H7 (cell line): ENCODE data around the gene BBX. TPM values are rescaled to one million over a fixed set of nuclear protein-coding genes. Genes with fewer than 3 reads are reported as not detected.

ENCODE experiments used
- DNase-seq: peaks from one replicate; pipeline ENCODE4 v3.0.0; 2012
- H3K27me3 ChIP-seq: 2 replicates; pipeline ENCODE4 v1.6.0; 2011; ENCODE audit warnings: mild to moderate bottlenecking, low read length; ENCODE audit not compliant: control insufficient read depth, insufficient read depth
- H3K36me3 ChIP-seq: replicated peaks from 2 replicates; pipeline ENCODE4 v1.5.1; 2011; ENCODE audit warnings: low read length; ENCODE audit not compliant: control insufficient read depth, insufficient read depth
- H3K4me3 ChIP-seq: 2 replicates; pipeline ENCODE4 v1.5.1; 2011; ENCODE audit warnings: low read depth, mild to moderate bottlenecking, control low read depth, low read length, moderate library complexity; ENCODE audit not compliant: insufficient read depth
- total RNA-seq: library from RNA; depleted of rRNA; stranded (reverse); fragments of >200 nt; shearing (Covaris generic); gene quantifications from 2 replicates; pipeline ENCODE4 v1.2.3, GENCODE V29; 2014

The BBX gene
- total RNA-seq, 1 experiment from 2014 or later: 22.2 TPM

GRCh38 chr3:107664614-107665013 is 141.9 kb downstream of the BBX start:
- no peak for DNase-seq
- Histone ChIP-seq H3K36me3 (no peaks in the 10 kb centered on the region), H3K27me3 (no peaks in the 10 kb centered on the region), H3K4me3 (no peak overlapping the region)

GRCh38 chr3:107665351-107665750 is 142.6 kb downstream of the BBX start:
- DNase-seq: no peak
- H3K4me3 ChIP-seq: no peak overlapping the region
- H3K36me3 ChIP-seq: no peaks in the 10 kb centered on the region
- no peaks in the 10 kb centered on the region for H3K27me3 ChIP-seq

DNA sequence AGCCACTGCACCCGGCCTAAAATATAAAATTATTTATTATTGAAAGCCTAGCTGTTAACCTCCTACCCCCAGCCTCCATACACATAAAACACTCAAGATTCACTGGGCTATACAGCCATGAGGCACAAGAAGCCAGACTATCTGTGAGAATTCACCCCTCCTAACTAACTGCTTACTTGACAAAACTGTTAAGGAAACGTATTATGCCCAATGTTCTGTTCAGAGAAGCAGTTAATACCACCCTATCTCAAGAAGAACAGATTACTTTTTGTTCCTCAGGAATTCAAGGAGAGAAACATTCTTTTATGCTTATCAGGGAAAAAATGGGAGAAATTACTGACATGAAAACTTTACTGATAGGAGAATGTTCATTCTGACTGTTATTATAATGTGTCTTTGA is 144.1 kb downstream of the BBX start:
- H3K27me3 ChIP-seq: no peaks in the 10 kb centered on the region
- DNase-seq: no peak
- H3K4me3 ChIP-seq: no peak overlapping the region
- H3K36me3 ChIP-seq: no peaks in the 10 kb centered on the region

DNA sequence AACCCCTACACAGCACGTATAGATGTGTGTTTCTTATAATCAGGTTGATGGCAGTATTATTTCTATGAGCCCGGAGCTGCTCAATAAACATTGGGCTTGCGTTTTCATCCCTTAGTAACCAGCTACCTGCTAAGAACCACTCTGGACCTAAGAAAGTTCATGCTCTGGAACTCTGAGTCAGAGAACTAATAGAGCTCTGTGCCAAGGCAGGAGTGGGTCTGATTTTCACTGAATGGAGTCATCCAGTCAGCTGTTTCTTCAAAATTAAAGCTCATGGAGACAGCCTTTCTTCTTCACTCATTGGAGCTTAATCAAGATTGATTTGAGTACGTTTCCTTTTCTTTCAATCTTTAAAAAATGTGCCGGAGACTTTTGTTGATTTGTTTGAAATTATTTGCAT is 145.7 kb downstream of the BBX start:
- Histone ChIP-seq H3K4me3 (no peak overlapping the region), H3K36me3 (no peaks in the 10 kb centered on the region), H3K27me3 (no peaks in the 10 kb centered on the region)
- no peak for DNase-seq

GRCh38 chr3:107668963-107669362 is 146.2 kb downstream of the BBX start:
- no peak for DNase-seq
- no peak overlapping the region for H3K4me3 ChIP-seq
- no peaks in the 10 kb centered on the region for H3K36me3 ChIP-seq
- no peaks in the 10 kb centered on the region for H3K27me3 ChIP-seq

- H3K4me3 ChIP-seq: no peak overlapping the region
These were observed 146.9 kb downstream of the BBX start for GRCh38 chr3:107669669-107670068.

DNA sequence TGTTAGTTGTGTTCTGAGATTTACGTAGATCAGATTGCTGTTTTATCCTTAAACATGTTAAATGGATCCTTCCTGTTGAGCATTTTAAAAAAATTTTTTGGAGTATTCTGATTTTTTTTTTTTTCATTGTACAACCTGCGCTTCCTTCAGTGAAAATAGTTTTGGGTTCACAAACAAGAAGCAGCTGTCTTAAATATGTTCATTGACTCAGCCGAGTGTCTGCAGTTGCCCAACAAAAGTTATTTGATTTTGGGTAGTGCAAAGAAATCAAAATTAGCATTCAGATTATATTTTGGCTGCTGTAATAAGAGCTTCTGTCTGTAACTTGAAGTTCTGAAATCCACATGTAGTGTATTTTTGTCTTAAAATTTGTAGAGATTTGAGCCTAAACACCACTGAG is 148.2 kb downstream of the BBX start:
- Histone ChIP-seq H3K36me3 (no peaks in the 10 kb centered on the region), H3K4me3 (no peak overlapping the region), H3K27me3 (no peaks in the 10 kb centered on the region)
- DNase-seq: no peak

More at GRCh38 chr3:107669669-107670068, 146.9 kb downstream of the BBX start:
- H3K27me3 ChIP-seq: no peaks in the 10 kb centered on the region
- H3K36me3 ChIP-seq: no peaks in the 10 kb centered on the region
- no peak for DNase-seq

DNA sequence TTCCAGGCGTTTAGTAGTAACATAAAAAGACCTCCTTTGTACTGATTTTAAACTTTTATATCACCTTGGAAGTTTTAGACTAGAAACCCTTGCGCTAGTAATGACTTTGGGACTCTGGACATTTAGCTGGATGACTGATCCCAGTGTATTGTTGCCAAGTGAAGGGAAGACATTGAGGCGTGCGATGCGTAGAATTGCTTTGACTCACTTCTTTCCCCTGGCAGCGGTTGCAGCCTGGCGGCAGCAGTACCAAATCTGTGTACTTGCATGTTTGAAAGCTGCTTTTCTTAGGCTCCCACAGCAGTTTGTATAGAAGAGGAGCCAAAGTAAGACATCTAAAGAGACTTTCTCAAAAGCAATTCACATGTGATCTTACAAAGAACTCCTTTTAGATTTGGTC is 151.6 kb downstream of the BBX start:
- Histone ChIP-seq H3K36me3 (no peaks in the 10 kb centered on the region), H3K27me3 (no peaks in the 10 kb centered on the region), H3K4me3 (no peak overlapping the region)
- no peak for DNase-seq

DNA sequence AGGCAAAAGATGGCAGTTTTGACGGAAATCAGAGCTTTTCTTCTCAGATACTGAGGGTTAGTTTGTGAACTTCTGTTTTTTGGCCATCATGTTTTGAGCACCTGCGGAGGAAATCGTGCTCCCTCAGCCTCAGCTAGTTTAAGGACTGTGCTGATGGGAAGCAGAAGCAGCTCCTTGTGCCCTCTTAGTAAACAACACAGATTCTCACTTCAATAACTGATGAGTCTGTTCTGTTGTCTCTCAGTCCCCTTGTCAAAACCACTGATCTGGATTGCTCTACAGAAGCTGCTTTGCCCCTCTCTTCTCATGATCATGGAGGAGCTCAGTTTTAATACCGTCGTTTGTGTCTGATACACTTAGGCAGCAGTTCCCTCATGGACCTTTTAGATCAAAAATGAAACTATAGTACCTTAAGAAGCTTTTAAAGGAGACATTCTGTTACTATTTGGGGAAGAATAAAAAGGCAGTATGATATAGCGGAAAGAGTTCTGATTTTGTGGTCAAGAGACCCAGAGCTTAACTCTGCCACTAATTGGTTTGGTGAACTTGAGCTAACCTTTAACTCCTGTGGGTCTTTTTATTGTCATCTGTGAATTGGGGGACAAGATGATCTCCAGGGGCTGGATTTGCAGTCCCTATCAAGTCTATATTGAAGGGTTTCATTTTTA is 152.6 kb downstream of the BBX start:
- Histone ChIP-seq H3K27me3 (no peaks in the 10 kb centered on the region), H3K4me3 (no peak overlapping the region), H3K36me3 (no peaks in the 10 kb centered on the region)
- DNase-seq: no peak

- Histone ChIP-seq H3K4me3 (no peak overlapping the region), H3K27me3 (no peaks in the 10 kb centered on the region), H3K36me3 (no peaks in the 10 kb centered on the region)
- no peak for DNase-seq
These were observed 153.9 kb downstream of the BBX start for GRCh38 chr3:107676469-107677309.

DNA sequence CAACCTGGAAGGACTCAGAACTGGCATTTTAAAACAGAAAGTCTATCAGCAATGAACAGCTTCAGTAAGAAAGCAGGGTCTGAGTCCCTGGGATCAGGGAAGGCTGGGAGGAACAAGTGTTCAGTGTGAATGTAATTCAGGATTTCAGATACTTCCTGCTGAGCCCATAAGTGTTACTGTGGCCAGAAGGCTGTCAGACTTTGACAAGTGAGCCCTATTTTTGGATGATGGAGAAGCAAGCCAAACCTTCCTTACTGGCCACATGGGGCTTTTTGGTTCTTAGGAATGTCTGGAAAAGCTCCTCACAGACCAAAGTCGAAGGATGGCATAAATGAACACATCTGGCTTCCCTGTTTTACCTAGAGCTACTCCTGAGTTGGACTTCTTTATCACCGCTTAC is 157.2 kb downstream of the BBX start:
- no peaks in the 10 kb centered on the region for H3K36me3 ChIP-seq
- DNase-seq: no peak

GRCh38 chr3:107680698-107681097 is 157.9 kb downstream of the BBX start:
- Histone ChIP-seq H3K36me3 (no peaks in the 10 kb centered on the region), H3K27me3 (no peaks in the 10 kb centered on the region), H3K4me3 (no peak overlapping the region)
- DNase-seq: no peak

More for the DNA sequence above, 157.2 kb downstream of the BBX start:
- no peak overlapping the region for H3K4me3 ChIP-seq
- H3K27me3 ChIP-seq: no peaks in the 10 kb centered on the region

GRCh38 chr3:107681396-107681795 is 158.6 kb downstream of the BBX start:
- no peak for DNase-seq
- Histone ChIP-seq H3K27me3 (no peaks in the 10 kb centered on the region), H3K36me3 (no peaks in the 10 kb centered on the region), H3K4me3 (no peak overlapping the region)

DNA sequence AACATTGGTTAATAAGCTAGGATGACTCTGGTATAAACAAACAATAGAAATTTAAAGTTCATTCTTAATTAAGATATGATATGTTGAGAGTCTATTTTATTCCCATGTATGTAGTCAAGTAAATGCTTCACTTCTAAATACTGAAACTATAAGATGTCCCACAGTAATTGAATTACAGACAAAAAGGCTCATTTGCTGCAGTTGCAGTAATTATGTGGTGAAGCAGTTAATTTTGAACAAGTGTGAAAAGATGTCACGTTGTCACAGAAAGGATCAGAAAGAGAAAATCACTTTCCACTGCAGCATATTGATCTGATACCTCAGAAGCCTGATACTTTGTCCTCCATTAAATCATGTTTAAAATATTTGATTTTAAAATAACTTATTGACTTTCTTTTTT is 159.8 kb downstream of the BBX start:
- no peak for DNase-seq
- Histone ChIP-seq H3K27me3 (no peaks in the 10 kb centered on the region), H3K4me3 (no peak overlapping the region), H3K36me3 (no peaks in the 10 kb centered on the region)

DNA sequence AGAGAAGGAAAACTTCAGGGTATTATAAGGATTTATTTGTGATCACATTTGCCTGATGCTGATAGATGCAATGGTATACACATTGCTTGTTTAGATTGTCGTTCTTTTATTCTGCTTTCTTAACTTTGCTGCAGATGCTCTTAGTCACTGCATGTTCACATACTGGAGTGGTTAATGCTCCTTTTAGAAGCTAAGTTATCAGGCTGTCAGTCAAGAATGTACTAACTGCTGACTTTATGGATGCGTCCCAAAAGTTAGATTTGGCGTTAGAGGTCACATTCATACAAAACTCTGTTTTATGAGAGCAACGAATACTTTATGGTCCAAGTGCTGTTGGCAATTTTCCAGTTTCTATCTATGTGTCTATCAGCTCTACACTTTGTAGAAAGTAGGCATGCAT is 160.7 kb downstream of the BBX start:
- no peaks in the 10 kb centered on the region for H3K36me3 ChIP-seq
- no peak for DNase-seq

More for the DNA sequence above, 160.7 kb downstream of the BBX start:
- H3K27me3 ChIP-seq: no peaks in the 10 kb centered on the region
- no peak overlapping the region for H3K4me3 ChIP-seq
